ENCODE measurements around the gene MICA.

- TF ChIP-seq CTCF (IDR thresholded peaks at IDR 0.05): no peak
- no peak for TF ChIP-seq POLR2A (IDR thresholded peaks at IDR 0.05)
These were observed 23.3 kb downstream of the MICA start for GRCh38 chr6:31426395-31427354.
